HEK293 (cell line): ENCODE measurements around the gene ITGB8.

Source experiments
- CTCF ChIA-PET: fragments of 350-600 bp; formaldehyde crosslinking; extraction: SDS; loops from one replicate; lab custom pipeline; 2021; ENCODE audit warnings: antibody characterized with exemption; lab: Yijun Ruan, JAX
- POLR2A ChIA-PET: fragments of 300-600 bp; formaldehyde crosslinking; extraction: SDS; loops from one replicate; lab custom pipeline; 2020; ENCODE audit warnings: antibody characterized with exemption, inconsistent platforms; lab: Yijun Ruan, JAX
- H3K27ac ChIP-seq: fragments of 200-500 bp; sonication (Bioruptor generic); 2 replicates; pipeline ENCODE4 v1.5.1; 2014; ENCODE audit warnings: low read depth, low read length, control low read depth, inconsistent platforms; ENCODE audit errors: extremely low read depth
- H3K36me3 ChIP-seq, 2 experiments: fragments of 200-500 bp in 1 of 2; sonication (Bioruptor generic) in 1 of 2; 1 replicate in 1 of 2; 2 replicates in 1 of 2; pipeline ENCODE4 v1.5.1; 2014 to 2017; ENCODE audit warnings: inconsistent platforms in 2 of 2, low read length in 2 of 2; ENCODE audit not compliant: control insufficient read depth in 2 of 2, insufficient read depth in 1 of 2
- H3K4me1 ChIP-seq: fragments of 200-500 bp; sonication (Bioruptor generic); 2 replicates; pipeline ENCODE4 v1.5.1; 2014; ENCODE audit warnings: mild to moderate bottlenecking, low read length, inconsistent platforms; ENCODE audit not compliant: control insufficient read depth, insufficient read depth
- H3K4me3 ChIP-seq: 2 replicates; pipeline ENCODE4 v1.5.1; 2011; ENCODE audit warnings: low read depth, mild to moderate bottlenecking, control low read depth, low read length, moderate library complexity
- H3K9me3 ChIP-seq: fragments of 200-500 bp; sonication (Bioruptor generic); 2 replicates; pipeline ENCODE4 v1.5.1; 2014; ENCODE audit warnings: low read depth, low read length, inconsistent platforms; ENCODE audit not compliant: control insufficient read depth, insufficient read depth
- FEZF1 ChIP-seq: fragments of 450-650 bp; formaldehyde crosslinking; IDR thresholded peaks from 2 replicates; pipeline ENCODE4 v1.5.1; 2016; ENCODE audit warnings: missing biosample characterization, missing genetic modification characterization
- IKZF3 ChIP-seq: fragments of 450-650 bp; IDR thresholded peaks from 2 replicates; pipeline ENCODE4 v1.5.0; 2018; ENCODE audit warnings: missing biosample characterization, mild to moderate bottlenecking, missing genetic modification characterization, moderate library complexity
- OSR2 ChIP-seq: fragments of 450-650 bp; formaldehyde crosslinking; IDR thresholded peaks from 2 replicates; pipeline ENCODE4 v1.5.1; 2016; ENCODE audit warnings: missing biosample characterization, missing genetic modification characterization
- ZIC2 ChIP-seq: fragments of 450-650 bp; formaldehyde crosslinking; IDR thresholded peaks from 2 replicates; pipeline ENCODE4 v1.5.1; 2016; ENCODE audit warnings: missing biosample characterization, missing genetic modification characterization
- ZNF18 ChIP-seq: fragments of 450-650 bp; formaldehyde crosslinking; IDR thresholded peaks from 2 replicates; pipeline ENCODE4 v1.5.1; 2016; ENCODE audit warnings: missing biosample characterization, missing genetic modification characterization
- ZNF214 ChIP-seq: fragments of 450-650 bp; formaldehyde crosslinking; IDR thresholded peaks from 2 replicates; pipeline ENCODE4 v1.5.1; 2017; ENCODE audit warnings: missing biosample characterization, mild to moderate bottlenecking, missing genetic modification characterization, borderline replicate concordance
- ZNF24 ChIP-seq: fragments of 450-650 bp; formaldehyde crosslinking; IDR thresholded peaks from 2 replicates; pipeline ENCODE4 v1.5.1; 2016; ENCODE audit warnings: missing biosample characterization, missing genetic modification characterization
- ZNF335 ChIP-seq: fragments of 450-650 bp; formaldehyde crosslinking; conservative IDR thresholded peaks from 2 replicates; pipeline ENCODE4 v1.5.1; 2016; ENCODE audit warnings: missing biosample characterization, missing genetic modification characterization
- ZNF391 ChIP-seq: fragments of 450-650 bp; formaldehyde crosslinking; IDR thresholded peaks from 2 replicates; pipeline ENCODE4 v1.5.1; 2016; ENCODE audit warnings: low read depth, missing biosample characterization, missing genetic modification characterization, borderline replicate concordance
- ZNF416 ChIP-seq: fragments of 450-650 bp; formaldehyde crosslinking; IDR thresholded peaks from 2 replicates; pipeline ENCODE4 v1.5.1; 2016; ENCODE audit warnings: missing biosample characterization, missing genetic modification characterization
- ZNF501 ChIP-seq: fragments of 450-650 bp; formaldehyde crosslinking; IDR thresholded peaks from 2 replicates; pipeline ENCODE4 v1.5.1; 2016; ENCODE audit warnings: missing biosample characterization, missing genetic modification characterization
- ZNF514 ChIP-seq: fragments of 450-650 bp; formaldehyde crosslinking; IDR thresholded peaks from 2 replicates; pipeline ENCODE4 v1.5.1; 2016; ENCODE audit warnings: missing biosample characterization, missing genetic modification characterization
- ZNF585B ChIP-seq: fragments of 450-650 bp; formaldehyde crosslinking; IDR thresholded peaks from 2 replicates; pipeline ENCODE4 v1.5.1; 2016; ENCODE audit warnings: missing biosample characterization, missing genetic modification characterization
- ZNF747 ChIP-seq: fragments of 450-650 bp; formaldehyde crosslinking; IDR thresholded peaks from 2 replicates; pipeline ENCODE4 v1.5.1; 2016; ENCODE audit warnings: missing biosample characterization, missing genetic modification characterization
- ZSCAN18 ChIP-seq: fragments of 450-650 bp; formaldehyde crosslinking; IDR thresholded peaks from 2 replicates; pipeline ENCODE4 v1.5.1; 2016; ENCODE audit warnings: missing biosample characterization, missing genetic modification characterization
- ZSCAN30 ChIP-seq: fragments of 450-650 bp; IDR thresholded peaks from 2 replicates; pipeline ENCODE4 v1.5.1; 2018; ENCODE audit warnings: missing biosample characterization, mild to moderate bottlenecking, missing genetic modification characterization, moderate library complexity
- TF ChIP-seq, protein P1 (sequence below): fragments of 450-650 bp; formaldehyde crosslinking; IDR thresholded peaks from 2 replicates; pipeline ENCODE4 v1.5.1; 2016; ENCODE audit warnings: missing biosample characterization, missing genetic modification characterization
- TF ChIP-seq, protein P2 (sequence below): sonication (generic); formaldehyde crosslinking; IDR thresholded peaks from 2 replicates; pipeline ENCODE4 v1.8.1; 2022; ENCODE audit warnings: mild to moderate bottlenecking, moderate library complexity, missing genetic modification reagents
- TF ChIP-seq, protein P3 (sequence below): fragments of 450-650 bp; formaldehyde crosslinking; IDR thresholded peaks from 2 replicates; pipeline ENCODE4 v1.5.1; 2016; ENCODE audit warnings: missing biosample characterization, missing genetic modification characterization, borderline replicate concordance
- TF ChIP-seq, protein P4 (sequence below): fragments of 450-650 bp; formaldehyde crosslinking; IDR thresholded peaks from 2 replicates; pipeline ENCODE4 v1.5.1; 2017; ENCODE audit warnings: missing biosample characterization, missing genetic modification characterization

Gene ITGB8

GRCh38 chr7:20329389-20330238 is 1.1 kb upstream of the ITGB8 start:
- ChIA-PET POLR2A (interaction anchor here (1.1 to 1.3 kb wide), 3 partner anchors 14 to 457 kb away, joined by 3 to 7 read pairs (median 3); partner anchors contain the start of gene SP8), CTCF (interaction anchor here (0.5 to 1.3 kb wide), 12 partner anchors 11 to 616 kb away, joined by 3 to 4 read pairs (median 3); no protein-coding TSS in a partner anchor)
- Histone ChIP-seq H3K27ac (peak overlapping the region; percentile 73), H3K9me3 (no peaks in the 10 kb centered on the region), H3K36me3 (no peaks in the 10 kb centered on the region), H3K4me3 (peak overlapping the region; percentile 56), H3K4me1 (peaks cover 4% of the 10 kb centered on the region; the same call in 1 of the 2 replicates)
- TF ChIP-seq ZNF24 (tag by site-specific recombination) (no peak), ZNF501 (tag by site-specific recombination) (no peak), ZIC2 (no peak), ZNF514 (tag by site-specific recombination) (no peak), ZSCAN18 (no peak), ZNF335 (tag by site-specific recombination) (peak; percentile 79), IKZF3 (tag by site-specific recombination) (0 out of 2 replicates have a peak, but pooled peaks have one; percentile 46), ZNF214 (tag by site-specific recombination) (no peak), ZSCAN30 (tag by site-specific recombination) (no peak), ZNF391 (tag by site-specific recombination) (no peak), ZNF416 (tag by site-specific recombination) (no peak), ZNF585B (tag by site-specific recombination) (no peak), OSR2 (tag by site-specific recombination) (no peak), FEZF1 (no peak), ZNF747 (tag by site-specific recombination) (no peak), ZNF18 (tag by site-specific recombination) (no peak)
- TF ChIP-seq, protein P1, sequence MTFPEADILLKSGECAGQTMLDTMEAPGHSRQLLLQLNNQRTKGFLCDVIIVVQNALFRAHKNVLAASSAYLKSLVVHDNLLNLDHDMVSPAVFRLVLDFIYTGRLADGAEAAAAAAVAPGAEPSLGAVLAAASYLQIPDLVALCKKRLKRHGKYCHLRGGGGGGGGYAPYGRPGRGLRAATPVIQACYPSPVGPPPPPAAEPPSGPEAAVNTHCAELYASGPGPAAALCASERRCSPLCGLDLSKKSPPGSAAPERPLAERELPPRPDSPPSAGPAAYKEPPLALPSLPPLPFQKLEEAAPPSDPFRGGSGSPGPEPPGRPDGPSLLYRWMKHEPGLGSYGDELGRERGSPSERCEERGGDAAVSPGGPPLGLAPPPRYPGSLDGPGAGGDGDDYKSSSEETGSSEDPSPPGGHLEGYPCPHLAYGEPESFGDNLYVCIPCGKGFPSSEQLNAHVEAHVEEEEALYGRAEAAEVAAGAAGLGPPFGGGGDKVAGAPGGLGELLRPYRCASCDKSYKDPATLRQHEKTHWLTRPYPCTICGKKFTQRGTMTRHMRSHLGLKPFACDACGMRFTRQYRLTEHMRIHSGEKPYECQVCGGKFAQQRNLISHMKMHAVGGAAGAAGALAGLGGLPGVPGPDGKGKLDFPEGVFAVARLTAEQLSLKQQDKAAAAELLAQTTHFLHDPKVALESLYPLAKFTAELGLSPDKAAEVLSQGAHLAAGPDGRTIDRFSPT (tag by site-specific recombination): no peak
- TF ChIP-seq, protein P2, sequence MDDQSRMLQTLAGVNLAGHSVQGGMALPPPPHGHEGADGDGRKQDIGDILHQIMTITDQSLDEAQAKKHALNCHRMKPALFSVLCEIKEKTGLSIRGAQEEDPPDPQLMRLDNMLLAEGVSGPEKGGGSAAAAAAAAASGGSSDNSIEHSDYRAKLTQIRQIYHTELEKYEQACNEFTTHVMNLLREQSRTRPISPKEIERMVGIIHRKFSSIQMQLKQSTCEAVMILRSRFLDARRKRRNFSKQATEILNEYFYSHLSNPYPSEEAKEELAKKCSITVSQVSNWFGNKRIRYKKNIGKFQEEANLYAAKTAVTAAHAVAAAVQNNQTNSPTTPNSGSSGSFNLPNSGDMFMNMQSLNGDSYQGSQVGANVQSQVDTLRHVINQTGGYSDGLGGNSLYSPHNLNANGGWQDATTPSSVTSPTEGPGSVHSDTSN (CRISPR knock-in tag): no peak
- TF ChIP-seq, protein P3, sequence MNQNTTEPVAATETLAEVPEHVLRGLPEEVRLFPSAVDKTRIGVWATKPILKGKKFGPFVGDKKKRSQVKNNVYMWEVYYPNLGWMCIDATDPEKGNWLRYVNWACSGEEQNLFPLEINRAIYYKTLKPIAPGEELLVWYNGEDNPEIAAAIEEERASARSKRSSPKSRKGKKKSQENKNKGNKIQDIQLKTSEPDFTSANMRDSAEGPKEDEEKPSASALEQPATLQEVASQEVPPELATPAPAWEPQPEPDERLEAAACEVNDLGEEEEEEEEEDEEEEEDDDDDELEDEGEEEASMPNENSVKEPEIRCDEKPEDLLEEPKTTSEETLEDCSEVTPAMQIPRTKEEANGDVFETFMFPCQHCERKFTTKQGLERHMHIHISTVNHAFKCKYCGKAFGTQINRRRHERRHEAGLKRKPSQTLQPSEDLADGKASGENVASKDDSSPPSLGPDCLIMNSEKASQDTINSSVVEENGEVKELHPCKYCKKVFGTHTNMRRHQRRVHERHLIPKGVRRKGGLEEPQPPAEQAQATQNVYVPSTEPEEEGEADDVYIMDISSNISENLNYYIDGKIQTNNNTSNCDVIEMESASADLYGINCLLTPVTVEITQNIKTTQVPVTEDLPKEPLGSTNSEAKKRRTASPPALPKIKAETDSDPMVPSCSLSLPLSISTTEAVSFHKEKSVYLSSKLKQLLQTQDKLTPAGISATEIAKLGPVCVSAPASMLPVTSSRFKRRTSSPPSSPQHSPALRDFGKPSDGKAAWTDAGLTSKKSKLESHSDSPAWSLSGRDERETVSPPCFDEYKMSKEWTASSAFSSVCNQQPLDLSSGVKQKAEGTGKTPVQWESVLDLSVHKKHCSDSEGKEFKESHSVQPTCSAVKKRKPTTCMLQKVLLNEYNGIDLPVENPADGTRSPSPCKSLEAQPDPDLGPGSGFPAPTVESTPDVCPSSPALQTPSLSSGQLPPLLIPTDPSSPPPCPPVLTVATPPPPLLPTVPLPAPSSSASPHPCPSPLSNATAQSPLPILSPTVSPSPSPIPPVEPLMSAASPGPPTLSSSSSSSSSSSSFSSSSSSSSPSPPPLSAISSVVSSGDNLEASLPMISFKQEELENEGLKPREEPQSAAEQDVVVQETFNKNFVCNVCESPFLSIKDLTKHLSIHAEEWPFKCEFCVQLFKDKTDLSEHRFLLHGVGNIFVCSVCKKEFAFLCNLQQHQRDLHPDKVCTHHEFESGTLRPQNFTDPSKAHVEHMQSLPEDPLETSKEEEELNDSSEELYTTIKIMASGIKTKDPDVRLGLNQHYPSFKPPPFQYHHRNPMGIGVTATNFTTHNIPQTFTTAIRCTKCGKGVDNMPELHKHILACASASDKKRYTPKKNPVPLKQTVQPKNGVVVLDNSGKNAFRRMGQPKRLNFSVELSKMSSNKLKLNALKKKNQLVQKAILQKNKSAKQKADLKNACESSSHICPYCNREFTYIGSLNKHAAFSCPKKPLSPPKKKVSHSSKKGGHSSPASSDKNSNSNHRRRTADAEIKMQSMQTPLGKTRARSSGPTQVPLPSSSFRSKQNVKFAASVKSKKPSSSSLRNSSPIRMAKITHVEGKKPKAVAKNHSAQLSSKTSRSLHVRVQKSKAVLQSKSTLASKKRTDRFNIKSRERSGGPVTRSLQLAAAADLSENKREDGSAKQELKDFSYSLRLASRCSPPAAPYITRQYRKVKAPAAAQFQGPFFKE (tag by site-specific recombination): no peak
- TF ChIP-seq, protein P4, sequence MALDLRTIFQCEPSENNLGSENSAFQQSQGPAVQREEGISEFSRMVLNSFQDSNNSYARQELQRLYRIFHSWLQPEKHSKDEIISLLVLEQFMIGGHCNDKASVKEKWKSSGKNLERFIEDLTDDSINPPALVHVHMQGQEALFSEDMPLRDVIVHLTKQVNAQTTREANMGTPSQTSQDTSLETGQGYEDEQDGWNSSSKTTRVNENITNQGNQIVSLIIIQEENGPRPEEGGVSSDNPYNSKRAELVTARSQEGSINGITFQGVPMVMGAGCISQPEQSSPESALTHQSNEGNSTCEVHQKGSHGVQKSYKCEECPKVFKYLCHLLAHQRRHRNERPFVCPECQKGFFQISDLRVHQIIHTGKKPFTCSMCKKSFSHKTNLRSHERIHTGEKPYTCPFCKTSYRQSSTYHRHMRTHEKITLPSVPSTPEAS: no peak
